NCI-H1436 (cell line): ENCODE results near the gene TBCB.
"Not testable (repeated sequence)": the region's sequence is repeated elsewhere in the genome, so short reads cannot be mapped to it uniquely, and the experiment has no call there.

Source experiments
- DNase-seq: peaks from one replicate; lab custom pipeline; 2025; lab: John Stamatoyannopoulos, UW

The TBCB gene

GRCh38 chr19:36101550-36102327, 13.5 kb upstream of the TBCB start:
- DNase-seq = no peak

- no peak for DNase-seq
These were observed 12.1 kb upstream of the TBCB start for GRCh38 chr19:36103040-36103626.

GRCh38 chr19:36103842-36104552, 11.3 kb upstream of the TBCB start:
- no peak for DNase-seq

GRCh38 chr19:36106441-36106840, 8.8 kb upstream of the TBCB start:
- DNase-seq = no peak

GRCh38 chr19:36106991-36107390, 8.3 kb upstream of the TBCB start:
- no peak for DNase-seq

- DNase-seq = no peak
These were observed 6.6 kb upstream of the TBCB start for GRCh38 chr19:36108684-36109083.

GRCh38 chr19:36110487-36111199, 4.6 kb upstream of the TBCB start, which contains the start of gene OVOL3:
Gene OVOL3 (plus strand): TSS chr19:36111143. CDS start chr19:36111203, 60 bp downstream.
- DNase-seq = no peak

- DNase-seq = no peak
These were observed 4.1 kb upstream of the TBCB start for GRCh38 chr19:36111200-36111539.

- DNase-seq = no peak
These were observed 2.6 kb upstream of the TBCB start for GRCh38 chr19:36112678-36113077.

- no peak for DNase-seq
These were observed 1.8 kb upstream of the TBCB start for GRCh38 chr19:36113425-36113824.

GRCh38 chr19:36113894-36114720, 1.2 kb upstream of the TBCB start:
- no peak for DNase-seq

GRCh38 chr19:36114721-36115452, 381 bp upstream of the TBCB start, which contains the start of gene POLR2I:
Gene POLR2I (minus strand): TSS chr19:36114875. CDS start chr19:36114856, 19 bp downstream.
- peak; percentile 99 for DNase-seq

GRCh38 chr19:36116344-36116637, 1.0 kb downstream of the TBCB start:
- DNase-seq = no peak

GRCh38 chr19:36120092-36120983, 5.1 kb downstream of the TBCB start:
- DNase-seq = no peak

GRCh38 chr19:36120984-36121358, 5.7 kb downstream of the TBCB start:
- no peak for DNase-seq

GRCh38 chr19:36121486-36122124, 6.3 kb downstream of the TBCB start:
- DNase-seq = no peak

GRCh38 chr19:36125557-36125956, 10.3 kb downstream of the TBCB start:
- DNase-seq = no peak

- DNase-seq = no peak
These were observed 13.1 kb downstream of the TBCB start for GRCh38 chr19:36128392-36128736.

- DNase-seq = not testable (repeated sequence)
These were observed 16.0 kb downstream of the TBCB start for GRCh38 chr19:36131221-36131620.

- DNase-seq = not testable (repeated sequence)
These were observed 19.6 kb downstream of the TBCB start for GRCh38 chr19:36134867-36135266.
